Endodermal cell (in vitro differentiated cells): ENCODE data around the gene KCNMA1. TPM values are rescaled to one million over a fixed set of nuclear protein-coding genes. Genes with fewer than 3 reads are reported as not detected.

Source experiments
- DNase-seq: peaks from one replicate; pipeline ENCODE4 v3.0.0-alpha.2; 2017
- H3K27ac ChIP-seq: 2 replicates; pipeline ENCODE4 v1.5.1; 2013; ENCODE audit warnings: mild to moderate bottlenecking, low read depth, low read length, moderate library complexity
- H3K27me3 ChIP-seq: 2 replicates; pipeline ENCODE4 v1.6.1; 2013; ENCODE audit warnings: mild to moderate bottlenecking, low read length, moderate library complexity; ENCODE audit not compliant: insufficient read depth, control insufficient read depth, poor library complexity, severe bottlenecking
- H3K36me3 ChIP-seq: 2 replicates; pipeline ENCODE4 v1.7.0; 2013; ENCODE audit warnings: mild to moderate bottlenecking, low read length, moderate library complexity; ENCODE audit not compliant: control insufficient read depth, insufficient read depth
- H3K4me1 ChIP-seq: one replicate; pipeline ENCODE4 v1.7.0; 2013; ENCODE audit warnings: low read length; ENCODE audit not compliant: control insufficient read depth, insufficient read depth
- H3K4me3 ChIP-seq: 2 replicates; pipeline ENCODE4 v1.5.1; 2013; ENCODE audit warnings: mild to moderate bottlenecking, low read length, moderate library complexity
- H3K9ac ChIP-seq: 2 replicates; pipeline ENCODE4 v1.6.1; 2013; ENCODE audit warnings: mild to moderate bottlenecking, low read length, moderate library complexity; ENCODE audit not compliant: poor library complexity, severe bottlenecking; ENCODE audit errors: extremely low read depth
- H3K9me3 ChIP-seq: 2 replicates; pipeline ENCODE4 v1.6.1; 2013; ENCODE audit warnings: mild to moderate bottlenecking, low read length, moderate library complexity; ENCODE audit not compliant: control insufficient read depth
- H3K27ac Mint-ChIP-seq: 2 replicates; pipeline ENCODE4 v1.8.0; 2020; ENCODE audit warnings: mixed read lengths
- H3K27me3 Mint-ChIP-seq: 2 replicates; pipeline ENCODE4 v1.8.0; 2021; ENCODE audit warnings: mild to moderate bottlenecking, mixed read lengths; ENCODE audit not compliant: insufficient read depth
- H3K36me3 Mint-ChIP-seq: 2 replicates; pipeline ENCODE4 v1.8.0; 2020; ENCODE audit warnings: low read depth, mixed read lengths
- H3K4me1 Mint-ChIP-seq: 2 replicates; pipeline ENCODE4 v1.8.0; 2020; ENCODE audit warnings: mixed read lengths
- H3K4me3 Mint-ChIP-seq: 2 replicates; pipeline ENCODE4 v1.8.0; 2020; ENCODE audit warnings: mild to moderate bottlenecking, moderate library complexity, mixed read lengths
- H3K9me3 Mint-ChIP-seq: 2 replicates; pipeline ENCODE4 v1.8.0; 2020; ENCODE audit warnings: mild to moderate bottlenecking, mixed read lengths
- CTCF ChIP-seq: fragments of 200-600 bp; sonication (generic); conservative IDR thresholded peaks from 2 replicates; pipeline ENCODE4 v1.5.0; 2021; ENCODE audit warnings: antibody characterized with exemption, mild to moderate bottlenecking
- WGBS, 2 experiments: methylation state at CpG; one replicate each; pipeline versions ENCODE4 v1.1.5 to v1.1.7; 2013; ENCODE audit warnings: missing lambda C conversion rate in 2 of 2, mixed read lengths in 1 of 2; ENCODE audit not compliant: insufficient coverage in 1 of 2, insufficient read length in 1 of 2; 5-methylcytosine and 5-hydroxymethylcytosine counted together
- total RNA-seq, 2 donors: library from RNA; stranded (reverse); fragmentation: NEBNext Ultra II Directional in 1 of 2; extraction: Animal tissue kit (Norgen Biotek cat#: 25700) in 1 of 2; gene quantifications; 2 replicates in 1 of 2; 3 replicates in 1 of 2; pipeline ENCODE4 v1.2.1, GENCODE V29; 2021

The KCNMA1 gene
- total RNA-seq, 2 donors from 2014 or later: 0.55 to 1.3 TPM

DNA sequence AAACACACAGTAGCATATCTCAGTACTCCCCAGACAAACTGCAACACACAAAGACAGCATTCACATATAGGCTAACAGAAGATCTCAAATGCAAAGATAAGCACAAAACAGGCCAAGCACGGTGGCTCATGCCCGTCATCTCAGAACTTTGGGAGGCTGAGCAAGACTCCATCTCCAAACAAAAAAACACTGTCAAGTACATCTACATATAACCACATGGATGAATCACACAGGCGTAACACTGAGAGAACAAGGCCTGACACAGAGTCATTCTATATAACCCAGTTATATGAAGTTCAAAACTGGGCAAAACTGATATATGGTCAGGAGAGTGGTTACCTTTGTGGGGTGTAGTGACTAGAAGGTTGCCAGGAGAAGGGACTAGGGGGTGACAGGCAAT lies 506.4 kb downstream of the KCNMA1 start:
- Mint-ChIP-seq H3K36me3 (no peaks in the 10 kb centered on the region), H3K9me3 (no peaks in the 10 kb centered on the region), H3K4me3 (no peak overlapping the region), H3K27me3 (no peaks in the 10 kb centered on the region), H3K4me1 (no peaks in the 10 kb centered on the region), H3K27ac (no peak overlapping the region)
- Histone ChIP-seq H3K27ac (no peak overlapping the region), H3K9ac (no peak overlapping the region), H3K27me3 (no peaks in the 10 kb centered on the region), H3K4me1 (no peaks in the 10 kb centered on the region), H3K4me3 (no peak overlapping the region), H3K9me3 (no peaks in the 10 kb centered on the region), H3K36me3 (no peaks in the 10 kb centered on the region)
- 91% methylated on average over 3 of the region's 3 CpGs; no CpG with 5 or more reads in 1 of the 2 experiments for WGBS, 2 experiments
- no peak for TF ChIP-seq CTCF
- DNase-seq: no peak

GRCh38 chr10:77127243-77127642 lies 510.4 kb downstream of the KCNMA1 start:
- Histone ChIP-seq H3K27me3 (no peaks in the 10 kb centered on the region), H3K9ac (no peak overlapping the region), H3K27ac (no peak overlapping the region), H3K9me3 (no peaks in the 10 kb centered on the region), H3K4me3 (no peak overlapping the region), H3K36me3 (no peaks in the 10 kb centered on the region), H3K4me1 (no peaks in the 10 kb centered on the region)
- Mint-ChIP-seq H3K4me3 (no peak overlapping the region), H3K27me3 (no peaks in the 10 kb centered on the region), H3K4me1 (no peaks in the 10 kb centered on the region), H3K9me3 (no peaks in the 10 kb centered on the region), H3K36me3 (no peaks in the 10 kb centered on the region), H3K27ac (no peak overlapping the region)
- DNase-seq: no peak
- WGBS, 2 experiments: 100% methylated on average over 1 of the region's 1 CpG
- no peak for TF ChIP-seq CTCF

GRCh38 chr10:77125231-77125630 lies 512.4 kb downstream of the KCNMA1 start:
- TF ChIP-seq CTCF: no peak

More at GRCh38 chr10:77125231-77125630, 512.4 kb downstream of the KCNMA1 start:
- no peak overlapping the region for H3K4me3 ChIP-seq
- H3K36me3 Mint-ChIP-seq: no peaks in the 10 kb centered on the region
- no peak overlapping the region for H3K27ac Mint-ChIP-seq
- H3K27me3 Mint-ChIP-seq: no peaks in the 10 kb centered on the region
- no peak overlapping the region for H3K9ac ChIP-seq
- no peaks in the 10 kb centered on the region for H3K27me3 ChIP-seq
- H3K36me3 ChIP-seq: no peaks in the 10 kb centered on the region
- H3K9me3 ChIP-seq: no peaks in the 10 kb centered on the region
- peaks cover 4% of the 10 kb centered on the region for H3K4me1 Mint-ChIP-seq
- no peak overlapping the region for H3K27ac ChIP-seq
- no peak overlapping the region for H3K4me3 Mint-ChIP-seq
- WGBS, 2 experiments: 91 to 100% methylated on average over 2 to 4 of the region's 4 CpGs
- no peak for DNase-seq
- H3K4me1 ChIP-seq: no peaks in the 10 kb centered on the region
- no peaks in the 10 kb centered on the region for H3K9me3 Mint-ChIP-seq
